ENCODE measurements around the gene PINLYP. TPM values are rescaled to one million over a fixed set of nuclear protein-coding genes. Genes with fewer than 3 reads are reported as not detected.

The PINLYP gene
- total RNA-seq, 1 experiment from 2014 or later = 6.4 TPM

- TF ChIP-seq AFF4 (CRISPR knock-in tag; IDR thresholded peaks at IDR 0.05; ENCODE audit: borderline replicate concordance) = no peak
- no peak for TF ChIP-seq ZMAT4 (CRISPR knock-in tag; IDR thresholded peaks at IDR 0.05)
- TF ChIP-seq ZNF396 (CRISPR knock-in tag; IDR thresholded peaks at IDR 0.05; ENCODE audit: borderline replicate concordance) = no peak
- no peak for TF ChIP-seq ZNF671 (CRISPR knock-in tag; IDR thresholded peaks at IDR 0.05)
- TF ChIP-seq KAT7 (CRISPR knock-in tag; IDR thresholded peaks at IDR 0.05; ENCODE audit: borderline replicate concordance) = no peak
- TF ChIP-seq FOXJ3 (CRISPR knock-in tag; IDR thresholded peaks at IDR 0.05; ENCODE audit: borderline replicate concordance) = no peak
- no peak for TF ChIP-seq SOX15 (CRISPR knock-in tag; IDR thresholded peaks at IDR 0.05)
- no peak for TF ChIP-seq TEAD1 (CRISPR knock-in tag; IDR thresholded peaks at IDR 0.05)
- TF ChIP-seq NR3C1 (CRISPR knock-in tag; conservative IDR thresholded peaks at IDR 0.05; ENCODE audit: low read depth) = no peak
- no peak for TF ChIP-seq ZNF416 (CRISPR knock-in tag; IDR thresholded peaks at IDR 0.05)
- TF ChIP-seq ZNF512 (CRISPR knock-in tag; IDR thresholded peaks at IDR 0.05; ENCODE audit: borderline replicate concordance) = no peak
- TF ChIP-seq GTF2I (CRISPR knock-in tag; conservative IDR thresholded peaks at IDR 0.05) = no peak
Measured at GRCh38 chr19:43554317-43554895, 21.2 kb upstream of the PINLYP start (continued).

GRCh38 chr19:43555185-43555770, 20.3 kb upstream of the PINLYP start:
- H3K27me3 Mint-ChIP-seq (ENCODE audit: low read depth) = no peaks in the 10 kb centered on the region
- H3K36me3 Mint-ChIP-seq = peaks cover 24% of the 10 kb centered on the region
- CTCF ChIA-PET = interaction anchor here (0.5 to 7.7 kb wide), 49 partner anchors 8 to 275 kb away, joined by 3 to 152 read pairs (median 7); partner anchors contain the start of genes ETHE1, IRGQ, PINLYP and XRCC1
- DNase-seq (ENCODE audit: low spot score) = peak; percentile 92
- H3K9me3 Mint-ChIP-seq = no peaks in the 10 kb centered on the region
- no peak overlapping the region for H3K4me3 Mint-ChIP-seq
- peak; percentile 98 for ATAC-seq
- POLR2A ChIA-PET = interaction anchor here (1.2 to 1.8 kb wide), 3 partner anchors 20 to 39 kb away, joined by 6 to 8 read pairs (median 6); partner anchors contain the start of gene ZNF575
- TF ChIP-seq TEAD4 (CRISPR knock-in tag; IDR thresholded peaks at IDR 0.05) (no peak), JUN (CRISPR knock-in tag; IDR thresholded peaks at IDR 0.05) (no peak), NR2C2 (CRISPR knock-in tag; IDR thresholded peaks at IDR 0.05) (no peak), ZNF423 (CRISPR knock-in tag; IDR thresholded peaks at IDR 0.05) (no peak), CTCF (IDR thresholded peaks at IDR 0.05) (peak; percentile 64), GABPB1 (CRISPR knock-in tag; IDR thresholded peaks at IDR 0.05) (no peak)
- peak overlapping the region; percentile 84 for H3K27ac Mint-ChIP-seq
- peaks cover 7% of the 10 kb centered on the region for H3K4me1 Mint-ChIP-seq

All from WTC11 (cell line).